Measurements from ENCODE around the gene NLRP12. TPM values are rescaled to one million over a fixed set of nuclear protein-coding genes. Genes with fewer than 3 reads are reported as not detected.

Gene NLRP12
- 0.02 TPM in 1 of 5 replicates, not detected in the others for total RNA-seq (2022; extraction: Qiagen RNA extraction; ENCODE audit: low read depth)

GRCh38 chr19:53824134-53824611, at the start of gene NLRP12:
TSS of gene NLRP12 (minus strand) at chr19:53824314. CDS start at chr19:53824174, 140 bp downstream.

GRCh38 chr19:53867225-53868090, 43.3 kb upstream of the NLRP12 start, which contains the start of gene MYADM:
TSS of gene MYADM (plus strand) at chr19:53867883. CDS start at chr19:53873530, 5,647 bp downstream.

Other genes with a start within 250 kb of the NLRP12 start
- not detected in 5 replicates for gene DPRX, start 192.3 kb downstream of the NLRP12 start, total RNA-seq (2022; extraction: Qiagen RNA extraction; ENCODE audit: low read depth)
- 273 to 344 TPM (median 296 TPM) in 5 replicates for gene MYADM, start 43.6 kb upstream of the NLRP12 start, total RNA-seq (2022; extraction: Qiagen RNA extraction; ENCODE audit: low read depth)
- 4.4 to 6.6 TPM (median 6.0 TPM) in 5 replicates for gene PRKCG, start 57.9 kb upstream of the NLRP12 start, total RNA-seq (2022; extraction: Qiagen RNA extraction; ENCODE audit: low read depth)
- 7.6 to 11.6 TPM (median 9.0 TPM) in 5 replicates for gene CACNG7, start 85.0 kb upstream of the NLRP12 start, total RNA-seq (2022; extraction: Qiagen RNA extraction; ENCODE audit: low read depth)
- 1.2 to 1.7 TPM (median 1.6 TPM) in 5 replicates for gene CACNG8, start 138.6 kb upstream of the NLRP12 start, total RNA-seq (2022; extraction: Qiagen RNA extraction; ENCODE audit: low read depth)
- 10.7 to 12.6 TPM (median 11.2 TPM) in 5 replicates for gene CACNG6, start 167.3 kb upstream of the NLRP12 start, total RNA-seq (2022; extraction: Qiagen RNA extraction; ENCODE audit: low read depth)
- 0.48 to 1.0 TPM (median 0.62 TPM) in 5 replicates for gene VSTM1, start 239.6 kb upstream of the NLRP12 start, total RNA-seq (2022; extraction: Qiagen RNA extraction; ENCODE audit: low read depth)

All from A549 treated with DMSO at 1 μM for 4 hours (cell line).